Colonic mucosa (tissue), 4 donors: ENCODE data around the gene LRRC3B. TPM values are rescaled to one million over a fixed set of nuclear protein-coding genes. Genes with fewer than 3 reads are reported as not detected.

ENCODE experiments used
- DNase-seq: peaks from one replicate; pipeline ENCODE4 v3.0.0-alpha.2; 2020
- H3K27ac ChIP-seq: fragments of 200-600 bp; one replicate; pipeline ENCODE4 v1.8.0; 2021
- H3K27me3 ChIP-seq: fragments of 200-600 bp; one replicate; pipeline ENCODE4 v1.8.0; 2021
- H3K36me3 ChIP-seq: fragments of 200-600 bp; one replicate; pipeline ENCODE4 v1.8.0; 2021
- H3K4me1 ChIP-seq: fragments of 200-600 bp; one replicate; pipeline ENCODE4 v1.8.0; 2021; ENCODE audit warnings: mild to moderate bottlenecking
- H3K4me3 ChIP-seq: fragments of 200-600 bp; one replicate; pipeline ENCODE4 v1.8.0; 2021
- H3K9ac ChIP-seq, 2 donors: one replicate each; pipeline ENCODE4 v1.7.0; 2013; ENCODE audit warnings: control low read depth in 2 of 2, low read depth in 2 of 2, low read length in 2 of 2
- H3K9me3 ChIP-seq: fragments of 200-600 bp; one replicate; pipeline ENCODE4 v1.8.0; 2021
- CTCF ChIP-seq: fragments of 200-600 bp; IDR thresholded peaks from one replicate; pipeline ENCODE4 v1.8.0; 2022; ENCODE audit warnings: antibody characterized with exemption, mild to moderate bottlenecking
- intact Hi-C: fragments of 100-400 bp; cut with DNase I; formaldehyde crosslinking; loops from one replicate; pipeline ENCODE4 v1.14.1; 2022
- total RNA-seq, 2 donors: library from RNA; stranded (reverse); fragmentation: NEBNext Ultra II Directional in 1 of 2; extraction: Animal tissue kit (Norgen Biotek cat#: 25700) in 1 of 2; gene quantifications; one replicate each; pipeline ENCODE4 v1.2.1, GENCODE V29; 2021
- donor health status: healthy.
- donor health status: DM: no; HTN: no; CAD: no.
- donor health status: DM: no; HTN: no; CAD: no.

Gene LRRC3B
- total RNA-seq, 2 donors from 2014 or later, result 0.08 to 0.15 TPM

- no peak overlapping the region for H3K4me3 ChIP-seq
- no peaks in the 10 kb centered on the region for H3K36me3 ChIP-seq
- H3K9ac ChIP-seq, result no peak overlapping the region
- H3K27ac ChIP-seq, result no peak overlapping the region
- TF ChIP-seq CTCF, result no peak
- no peaks in the 10 kb centered on the region for H3K9me3 ChIP-seq
- no peaks in the 10 kb centered on the region for H3K4me1 ChIP-seq
- DNase-seq, result no peak
- H3K27me3 ChIP-seq, result no peaks in the 10 kb centered on the region
- intact Hi-C loops, result no loop called here
Measured at GRCh38 chr3:26753095-26753494, 130.5 kb downstream of the LRRC3B start.

DNA sequence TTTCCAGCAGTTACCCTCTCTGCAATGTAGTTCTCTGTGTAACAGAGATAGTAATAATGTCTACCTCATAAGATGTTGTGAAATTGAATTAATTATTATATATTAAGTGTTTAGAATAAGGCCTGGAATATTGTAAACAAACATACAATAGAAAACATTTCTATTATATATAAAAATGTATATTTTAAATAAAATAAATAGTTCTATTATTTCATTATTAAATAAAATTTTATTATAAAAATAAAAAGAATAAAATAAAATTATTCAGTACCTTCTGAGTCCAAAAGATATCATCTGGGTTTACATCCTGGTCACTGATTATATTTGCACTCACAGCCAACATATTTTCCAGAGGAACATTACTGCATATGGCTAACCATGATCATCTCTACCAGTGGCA, 135.4 kb downstream of the LRRC3B start:
- no peaks in the 10 kb centered on the region for H3K9me3 ChIP-seq
- no peak for TF ChIP-seq CTCF
- no peaks in the 10 kb centered on the region for H3K4me1 ChIP-seq
- DNase-seq, result no peak
- H3K36me3 ChIP-seq, result no peaks in the 10 kb centered on the region
- H3K27me3 ChIP-seq, result no peaks in the 10 kb centered on the region
- no peak overlapping the region for H3K27ac ChIP-seq
- H3K9ac ChIP-seq, result no peak overlapping the region
- no peak overlapping the region for H3K4me3 ChIP-seq
- intact Hi-C loops, result no loop called here
